PFSK-1 (cell line): ENCODE data around the gene HAVCR2.

ENCODE experiments used
- FOXP2 ChIP-seq: optimal IDR thresholded peaks from 2 replicates; pipeline ENCODE3; 2011; ENCODE audit warnings: borderline replicate concordance, control low read depth, inconsistent platforms; ENCODE audit not compliant: insufficient read depth; ENCODE audit errors: extremely low read length, extremely low read depth
- POLR2AphosphoS5 ChIP-seq: IDR thresholded peaks from 2 replicates; pipeline ENCODE4 v1.6.1; 2012; ENCODE audit warnings: low read depth, mild to moderate bottlenecking, control low read depth, low read length, moderate library complexity
- REST ChIP-seq, 2 experiments: IDR thresholded peaks; 2 replicates each; pipeline versions ENCODE4 v1.6.1 to v1.8.0; 2011 to 2012; ENCODE audit warnings: low read depth in 2 of 2, low read length in 2 of 2, control low read depth in 1 of 2, inconsistent platforms in 1 of 2, mild to moderate bottlenecking in 1 of 2, moderate library complexity in 1 of 2; ENCODE audit not compliant: insufficient read depth in 1 of 2
- SIN3A ChIP-seq: IDR thresholded peaks from 2 replicates; pipeline ENCODE4 v1.6.1; 2012; ENCODE audit warnings: mild to moderate bottlenecking, low read length, moderate library complexity, borderline replicate concordance; ENCODE audit not compliant: insufficient read depth
- TAF1 ChIP-seq: IDR thresholded peaks from 2 replicates; pipeline ENCODE4 v1.6.1; 2012; ENCODE audit warnings: low read length, control low read depth, borderline replicate concordance; ENCODE audit not compliant: insufficient read depth

HAVCR2 gene

GRCh38 chr5:157130925-157131324 is 22.1 kb upstream of the HAVCR2 start:
- no peak for TF ChIP-seq TAF1
- no peak for TF ChIP-seq REST (IDR thresholded peaks at IDR 0.05; ENCODE audit: insufficient read depth in 1 of 2, low read depth in 2 of 2, low read length in 2 of 2)
- TF ChIP-seq SIN3A, result no peak
- TF ChIP-seq FOXP2, result no peak
- no peak for TF ChIP-seq POLR2AphosphoS5

- no peak for TF ChIP-seq SIN3A
- TF ChIP-seq TAF1, result no peak
- no peak for TF ChIP-seq FOXP2
- no peak for TF ChIP-seq POLR2AphosphoS5
- TF ChIP-seq REST (IDR thresholded peaks at IDR 0.05; ENCODE audit: insufficient read depth in 1 of 2, low read depth in 2 of 2, low read length in 2 of 2), result no peak
Observed at GRCh38 chr5:157121709-157122108, 12.9 kb upstream of the HAVCR2 start.

- TF ChIP-seq REST (IDR thresholded peaks at IDR 0.05; ENCODE audit: insufficient read depth in 1 of 2, low read depth in 2 of 2, low read length in 2 of 2) (no peak), TAF1 (no peak), SIN3A (no peak), POLR2AphosphoS5 (no peak), FOXP2 (no peak)
Observed at GRCh38 chr5:157120102-157120501, 11.3 kb upstream of the HAVCR2 start.

DNA sequence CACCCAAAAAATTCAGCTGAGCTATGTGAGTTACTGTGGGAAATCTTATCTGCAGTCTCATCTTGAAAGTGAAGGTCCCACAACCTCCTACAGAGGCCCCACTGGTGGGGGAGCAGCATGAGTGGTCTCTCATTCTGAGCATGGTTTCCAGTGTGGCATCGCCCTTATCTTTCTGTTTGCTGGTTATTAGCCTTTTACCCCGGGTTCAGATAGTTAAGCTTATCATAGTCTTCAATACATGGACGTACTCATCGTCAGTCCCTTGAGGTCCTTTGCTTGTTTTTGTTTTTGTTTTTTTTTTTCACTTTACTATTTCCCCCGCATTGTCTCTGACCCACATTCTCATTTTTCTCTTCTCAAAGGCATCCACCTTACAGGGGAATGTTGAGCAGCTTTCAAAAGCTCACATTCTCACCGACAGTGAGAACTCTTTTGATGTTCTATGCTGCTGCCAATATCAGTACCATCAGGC is 7.7 kb upstream of the HAVCR2 start:
- TF ChIP-seq REST (IDR thresholded peaks at IDR 0.05; ENCODE audit: insufficient read depth in 1 of 2, low read depth in 2 of 2, low read length in 2 of 2) (no peak), SIN3A (no peak), POLR2AphosphoS5 (no peak), TAF1 (no peak), FOXP2 (no peak)

- TF ChIP-seq REST (IDR thresholded peaks at IDR 0.05; ENCODE audit: insufficient read depth in 1 of 2, low read depth in 2 of 2, low read length in 2 of 2), result no peak
- TF ChIP-seq FOXP2, result no peak
Observed at GRCh38 chr5:157115502-157115901, 6.7 kb upstream of the HAVCR2 start.
